Cardiac muscle cell (in vitro differentiated cells and primary cell): Measurements from ENCODE around the gene ECM2. TPM values are rescaled to one million over a fixed set of nuclear protein-coding genes. Genes with fewer than 3 reads are reported as not detected.

Experiments used
- DNase-seq, 2 donors: peaks; one replicate each; pipeline versions ENCODE4 v3.0.0 to v3.0.0-alpha.2; 2010 to 2017; ENCODE audit warnings: low read depth in 1 of 2, low spot score in 1 of 2
- H3K27ac ChIP-seq: fragments of 200-600 bp; sonication (generic); 2 replicates; pipeline ENCODE4 v1.5.1; 2016
- H3K27me3 ChIP-seq: fragments of 200-600 bp; sonication (generic); 2 replicates; pipeline ENCODE4 v1.6.0; 2016; ENCODE audit warnings: control low read depth
- H3K36me3 ChIP-seq: fragments of 200-600 bp; sonication (generic); 2 replicates; pipeline ENCODE4 v1.5.1; 2016; ENCODE audit warnings: control low read depth
- H3K4me1 ChIP-seq: fragments of 200-600 bp; sonication (generic); 2 replicates; pipeline ENCODE4 v1.8.1; 2017; ENCODE audit warnings: low read depth, mild to moderate bottlenecking, mixed run types
- H3K4me3 ChIP-seq: fragments of 200-600 bp; sonication (generic); 2 replicates; pipeline ENCODE4 v1.5.1; 2016; ENCODE audit warnings: mild to moderate bottlenecking
- H3K9me3 ChIP-seq: fragments of 200-600 bp; sonication (generic); 2 replicates; pipeline ENCODE4 v1.5.1; 2017; ENCODE audit warnings: low read depth, mild to moderate bottlenecking, control low read depth
- CTCF ChIP-seq: IDR thresholded peaks from 2 replicates; pipeline ENCODE4 v1.5.1; 2012; ENCODE audit warnings: low read depth, mild to moderate bottlenecking, low read length
- polyA plus RNA-seq: library from polyadenylated mRNA; unstranded; fragments of >200 nt; fragmentation: Nextera tagmentation; extraction: Ambion mirVana; gene quantifications from 2 replicates; pipeline ENCODE4 v1.2.1, GENCODE V29; 2016
- total RNA-seq: library from RNA; depleted of rRNA; stranded (reverse); fragments of >200 nt; gene quantifications from 2 replicates; pipeline ENCODE4 v1.2.3, GENCODE V29; 2016

Gene ECM2
- total and polyA plus RNA-seq, 2 experiments from 2014 or later = not detected

DNA sequence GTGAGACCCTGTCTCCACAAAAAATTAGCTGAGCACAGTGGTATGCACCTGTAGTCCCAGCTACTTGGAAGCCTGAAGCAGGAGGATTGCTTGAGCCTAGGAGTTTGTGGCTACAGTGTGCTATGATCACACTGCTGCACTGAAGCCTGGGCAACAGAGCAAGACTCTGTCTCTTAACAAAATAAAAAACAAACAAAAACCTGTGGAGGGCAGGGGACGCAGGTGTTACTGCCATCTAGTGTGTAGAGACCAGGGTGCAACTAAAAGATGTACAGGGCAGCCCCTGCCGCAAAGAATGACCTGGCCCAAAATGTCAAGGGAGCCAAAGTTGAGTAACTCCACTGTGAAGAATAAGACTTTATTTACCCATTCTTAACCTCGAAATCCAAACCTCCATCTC lies 80.6 kb downstream of the ECM2 start:
- H3K36me3 ChIP-seq = no peaks in the 10 kb centered on the region
- H3K4me3 ChIP-seq = no peak overlapping the region
- H3K4me1 ChIP-seq = no peaks in the 10 kb centered on the region
- no peak overlapping the region for H3K27ac ChIP-seq
- TF ChIP-seq CTCF = peak; percentile 24
- H3K9me3 ChIP-seq = no peaks in the 10 kb centered on the region
- H3K27me3 ChIP-seq = no peaks in the 10 kb centered on the region
- no peak for DNase-seq

DNA sequence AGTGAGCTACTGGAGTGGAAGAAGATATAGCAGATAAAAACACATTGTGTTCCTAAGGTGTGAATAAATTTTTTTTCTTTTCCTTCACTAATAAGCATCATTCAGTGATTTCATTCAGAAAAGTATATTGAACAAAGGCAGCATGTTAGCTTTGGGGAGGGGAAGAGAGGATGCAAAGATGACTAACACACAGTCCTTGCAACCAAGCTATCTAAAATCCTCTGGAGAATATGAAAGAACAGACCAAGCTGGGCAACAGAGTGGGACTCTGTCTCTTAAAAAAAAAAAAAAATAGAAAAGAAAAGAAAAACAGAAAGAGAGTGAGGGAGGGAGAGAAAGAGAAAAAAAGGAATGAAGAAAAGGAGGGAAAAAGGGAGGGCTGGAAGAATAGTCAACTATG lies 89.3 kb downstream of the ECM2 start:
- Histone ChIP-seq H3K36me3 (no peaks in the 10 kb centered on the region), H3K27ac (no peak overlapping the region), H3K27me3 (no peaks in the 10 kb centered on the region), H3K4me1 (no peaks in the 10 kb centered on the region), H3K9me3 (no peaks in the 10 kb centered on the region), H3K4me3 (no peak overlapping the region)
- no peak for TF ChIP-seq CTCF
- no peak for DNase-seq

Other genes starting within 250 kb of the ECM2 start
- 96.3 and 97.0 TPM in 2 replicates for gene IARS1, start 242.3 kb downstream of the ECM2 start, total RNA-seq
- 87.1 and 96.8 TPM in 2 replicates for gene IARS1, start 242.3 kb downstream of the ECM2 start, polyA plus RNA-seq
- 8.7 and 15.1 TPM in 2 replicates for gene NOL8, start 210.6 kb downstream of the ECM2 start, total RNA-seq
- gene NOL8, start 210.6 kb downstream of the ECM2 start, polyA plus RNA-seq = 21.6 and 26.2 TPM in 2 replicates
- 1.6 TPM in 2 replicates for gene CENPP, start 210.0 kb downstream of the ECM2 start, total RNA-seq
- gene CENPP, start 210.0 kb downstream of the ECM2 start, polyA plus RNA-seq = 5.0 and 9.8 TPM in 2 replicates
- 0.11 TPM in 1 of 2 replicates, not detected in the other for gene OGN, start 131.4 kb downstream of the ECM2 start, total RNA-seq
- 0.27 and 0.35 TPM in 2 replicates for gene OGN, start 131.4 kb downstream of the ECM2 start, polyA plus RNA-seq
- not detected in 2 replicates for gene OMD, start 111.5 kb downstream of the ECM2 start, total RNA-seq
- not detected in 2 replicates for gene OMD, start 111.5 kb downstream of the ECM2 start, polyA plus RNA-seq
- not detected in 2 replicates for gene ASPN, start 53.5 kb downstream of the ECM2 start, total RNA-seq
- gene ASPN, start 53.5 kb downstream of the ECM2 start, polyA plus RNA-seq = 0.24 TPM in 1 of 2 replicates, not detected in the other
- gene IPPK, start 134.1 kb upstream of the ECM2 start, total RNA-seq = 7.0 and 7.8 TPM in 2 replicates
- 6.4 and 7.1 TPM in 2 replicates for gene IPPK, start 134.1 kb upstream of the ECM2 start, polyA plus RNA-seq
- gene BICD2, start 228.8 kb upstream of the ECM2 start, total RNA-seq = 34.9 and 36.5 TPM in 2 replicates
- gene BICD2, start 228.8 kb upstream of the ECM2 start, polyA plus RNA-seq = 19.0 and 23.8 TPM in 2 replicates